ENCODE data around the gene MGMT.

The MGMT gene

GRCh38 chr10:129704786-129705525, 237.9 kb downstream of the MGMT start:
- TF ChIP-seq ZNF274 (IDR thresholded peaks at IDR 0.05; ENCODE audit: low read depth, low read length): no peak
- H3K4me3 ChIP-seq (ENCODE audit: low read length): no peak overlapping the region

GRCh38 chr10:129705676-129706075, 238.6 kb downstream of the MGMT start:
- H3K4me3 ChIP-seq (ENCODE audit: low read length): no peak overlapping the region
- TF ChIP-seq ZNF274 (IDR thresholded peaks at IDR 0.05; ENCODE audit: low read depth, low read length): no peak

GRCh38 chr10:129706081-129706480, 239.0 kb downstream of the MGMT start:
- H3K4me3 ChIP-seq (ENCODE audit: low read length): no peak overlapping the region
- no peak for TF ChIP-seq ZNF274 (IDR thresholded peaks at IDR 0.05; ENCODE audit: low read depth, low read length)

- H3K4me3 ChIP-seq (ENCODE audit: low read length): no peak overlapping the region
- no peak for TF ChIP-seq ZNF274 (IDR thresholded peaks at IDR 0.05; ENCODE audit: low read depth, low read length)
These were observed 239.5 kb downstream of the MGMT start for GRCh38 chr10:129706523-129706922.

- TF ChIP-seq ZNF274 (IDR thresholded peaks at IDR 0.05; ENCODE audit: low read depth, low read length): no peak
- no peak overlapping the region for H3K4me3 ChIP-seq (ENCODE audit: low read length)
These were observed 240.7 kb downstream of the MGMT start for GRCh38 chr10:129707406-129708388.

- no peak overlapping the region for H3K4me3 ChIP-seq (ENCODE audit: low read length)
- TF ChIP-seq ZNF274 (IDR thresholded peaks at IDR 0.05; ENCODE audit: low read depth, low read length): no peak
These were observed 242.1 kb downstream of the MGMT start for GRCh38 chr10:129709101-129709500.

- TF ChIP-seq ZNF274 (IDR thresholded peaks at IDR 0.05; ENCODE audit: low read depth, low read length): no peak
- no peak overlapping the region for H3K4me3 ChIP-seq (ENCODE audit: low read length)
These were observed 242.8 kb downstream of the MGMT start for GRCh38 chr10:129709627-129710509.

- no peak overlapping the region for H3K4me3 ChIP-seq (ENCODE audit: low read length)
- TF ChIP-seq ZNF274 (IDR thresholded peaks at IDR 0.05; ENCODE audit: low read depth, low read length): no peak
These were observed 243.4 kb downstream of the MGMT start for GRCh38 chr10:129710510-129710847.

- TF ChIP-seq ZNF274 (IDR thresholded peaks at IDR 0.05; ENCODE audit: low read depth, low read length): no peak
- no peak overlapping the region for H3K4me3 ChIP-seq (ENCODE audit: low read length)
These were observed 244.2 kb downstream of the MGMT start for GRCh38 chr10:129711291-129711690.

GRCh38 chr10:129712000-129712399, 245.0 kb downstream of the MGMT start:
- TF ChIP-seq ZNF274 (IDR thresholded peaks at IDR 0.05; ENCODE audit: low read depth, low read length): no peak
- H3K4me3 ChIP-seq (ENCODE audit: low read length): no peak overlapping the region

GRCh38 chr10:129713659-129714265, 246.7 kb downstream of the MGMT start:
- TF ChIP-seq ZNF274 (IDR thresholded peaks at IDR 0.05; ENCODE audit: low read depth, low read length): no peak
- H3K4me3 ChIP-seq (ENCODE audit: low read length): no peak overlapping the region

GRCh38 chr10:129715805-129716204, 248.8 kb downstream of the MGMT start:
- no peak overlapping the region for H3K4me3 ChIP-seq (ENCODE audit: low read length)

GRCh38 chr10:129716211-129716681, 249.2 kb downstream of the MGMT start:
- TF ChIP-seq ZNF274 (IDR thresholded peaks at IDR 0.05; ENCODE audit: low read depth, low read length): no peak
- H3K4me3 ChIP-seq (ENCODE audit: low read length): no peak overlapping the region

More at GRCh38 chr10:129715805-129716204, 248.8 kb downstream of the MGMT start:
- TF ChIP-seq ZNF274 (IDR thresholded peaks at IDR 0.05; ENCODE audit: low read depth, low read length): no peak
